ENCODE data around the gene PCDHB7.
"Not testable (repeated sequence)": the region's sequence is repeated elsewhere in the genome, so short reads cannot be mapped to it uniquely, and the experiment has no call there.

- TF ChIP-seq POLR2A, CTCF (IDR thresholded peaks at IDR 0.05): not testable (repeated sequence)
Observed at GRCh38 chr5:141157356-141157755, 15.1 kb upstream of the PCDHB7 start.

All from upper lobe of left lung (tissue), 4 donors.